Measurements from ENCODE around the gene IGF2R. TPM values are rescaled to one million over a fixed set of nuclear protein-coding genes. Genes with fewer than 3 reads are reported as not detected.
"Not testable (repeated sequence)": the region's sequence is repeated elsewhere in the genome, so short reads cannot be mapped to it uniquely, and the experiment has no call there.

The IGF2R gene
- total RNA-seq, 1 donor from 2014 or later: 247 TPM

GRCh38 chr6:160137130-160137988 is 168.5 kb downstream of the IGF2R start:
- peak overlapping the region; percentile 64 for H3K27ac Mint-ChIP-seq (ENCODE audit: unreplicated experiment)
- H3K4me1 Mint-ChIP-seq (ENCODE audit: low read depth): peaks cover 48% of the 10 kb centered on the region
- no peak for DNase-seq (ENCODE audit: low spot score)
- no peaks in the 10 kb centered on the region for H3K27me3 Mint-ChIP-seq (ENCODE audit: low read depth)
- no peak overlapping the region for H3K4me3 Mint-ChIP-seq (ENCODE audit: unreplicated experiment)
- TF ChIP-seq, protein P1, sequence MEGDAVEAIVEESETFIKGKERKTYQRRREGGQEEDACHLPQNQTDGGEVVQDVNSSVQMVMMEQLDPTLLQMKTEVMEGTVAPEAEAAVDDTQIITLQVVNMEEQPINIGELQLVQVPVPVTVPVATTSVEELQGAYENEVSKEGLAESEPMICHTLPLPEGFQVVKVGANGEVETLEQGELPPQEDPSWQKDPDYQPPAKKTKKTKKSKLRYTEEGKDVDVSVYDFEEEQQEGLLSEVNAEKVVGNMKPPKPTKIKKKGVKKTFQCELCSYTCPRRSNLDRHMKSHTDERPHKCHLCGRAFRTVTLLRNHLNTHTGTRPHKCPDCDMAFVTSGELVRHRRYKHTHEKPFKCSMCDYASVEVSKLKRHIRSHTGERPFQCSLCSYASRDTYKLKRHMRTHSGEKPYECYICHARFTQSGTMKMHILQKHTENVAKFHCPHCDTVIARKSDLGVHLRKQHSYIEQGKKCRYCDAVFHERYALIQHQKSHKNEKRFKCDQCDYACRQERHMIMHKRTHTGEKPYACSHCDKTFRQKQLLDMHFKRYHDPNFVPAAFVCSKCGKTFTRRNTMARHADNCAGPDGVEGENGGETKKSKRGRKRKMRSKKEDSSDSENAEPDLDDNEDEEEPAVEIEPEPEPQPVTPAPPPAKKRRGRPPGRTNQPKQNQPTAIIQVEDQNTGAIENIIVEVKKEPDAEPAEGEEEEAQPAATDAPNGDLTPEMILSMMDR (IDR thresholded peaks at IDR 0.05): no peak
- peaks cover 10% of the 10 kb centered on the region for H3K36me3 Mint-ChIP-seq (ENCODE audit: low read depth)
- peaks cover 5% of the 10 kb centered on the region for H3K9me3 Mint-ChIP-seq (ENCODE audit: low read depth)

- H3K36me3 Mint-ChIP-seq (ENCODE audit: low read depth): peaks cover 9% of the 10 kb centered on the region
- H3K4me1 Mint-ChIP-seq (ENCODE audit: low read depth): peaks cover 43% of the 10 kb centered on the region
- TF ChIP-seq, protein P1 (IDR thresholded peaks at IDR 0.05): peak; percentile 93
- H3K4me3 Mint-ChIP-seq (ENCODE audit: unreplicated experiment): no peak overlapping the region
- H3K27me3 Mint-ChIP-seq (ENCODE audit: low read depth): no peaks in the 10 kb centered on the region
- DNase-seq (ENCODE audit: low spot score): no peak
- H3K27ac Mint-ChIP-seq (ENCODE audit: unreplicated experiment): peak overlapping the region; percentile 90
- peaks cover 5% of the 10 kb centered on the region for H3K9me3 Mint-ChIP-seq (ENCODE audit: low read depth)
Observed at GRCh38 chr6:160137989-160138835, 169.3 kb downstream of the IGF2R start.

DNA sequence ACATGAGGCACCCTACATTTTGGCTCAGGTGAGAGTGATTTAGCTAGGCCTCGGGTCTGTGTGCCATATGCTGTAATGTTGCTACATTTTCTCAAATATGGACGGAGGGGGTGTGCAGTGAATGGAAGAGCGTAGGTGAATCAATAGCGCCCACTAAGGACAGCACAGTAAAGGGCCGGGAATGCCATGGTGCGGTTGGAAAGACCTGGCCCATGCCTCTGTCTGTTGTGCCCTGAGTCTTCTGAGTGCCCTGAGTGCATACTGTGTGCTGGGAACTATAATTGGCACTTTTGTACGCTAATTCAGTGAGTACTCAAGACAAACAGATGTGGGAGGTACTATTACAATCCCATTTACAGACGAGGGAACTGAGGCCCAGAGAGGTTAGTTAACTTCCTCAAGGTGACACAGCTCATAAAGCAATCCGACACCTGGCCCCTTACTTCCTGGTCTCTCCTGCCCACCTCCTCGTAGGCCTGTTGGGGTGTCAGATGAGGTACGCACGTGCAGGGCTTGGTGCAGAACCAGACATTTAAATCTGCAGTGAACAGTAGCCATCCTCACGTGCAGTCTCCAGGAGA is 170.0 kb downstream of the IGF2R start:
- DNase-seq (ENCODE audit: low spot score): no peak
- Mint-ChIP-seq H3K9me3 (ENCODE audit: low read depth) (peaks cover 5% of the 10 kb centered on the region), H3K36me3 (ENCODE audit: low read depth) (peaks cover 8% of the 10 kb centered on the region), H3K27ac (ENCODE audit: unreplicated experiment) (peak overlapping the region; percentile 90), H3K27me3 (ENCODE audit: low read depth) (no peaks in the 10 kb centered on the region), H3K4me3 (ENCODE audit: unreplicated experiment) (no peak overlapping the region), H3K4me1 (ENCODE audit: low read depth) (peaks cover 43% of the 10 kb centered on the region)
- TF ChIP-seq, protein P1 (IDR thresholded peaks at IDR 0.05): no peak

DNA sequence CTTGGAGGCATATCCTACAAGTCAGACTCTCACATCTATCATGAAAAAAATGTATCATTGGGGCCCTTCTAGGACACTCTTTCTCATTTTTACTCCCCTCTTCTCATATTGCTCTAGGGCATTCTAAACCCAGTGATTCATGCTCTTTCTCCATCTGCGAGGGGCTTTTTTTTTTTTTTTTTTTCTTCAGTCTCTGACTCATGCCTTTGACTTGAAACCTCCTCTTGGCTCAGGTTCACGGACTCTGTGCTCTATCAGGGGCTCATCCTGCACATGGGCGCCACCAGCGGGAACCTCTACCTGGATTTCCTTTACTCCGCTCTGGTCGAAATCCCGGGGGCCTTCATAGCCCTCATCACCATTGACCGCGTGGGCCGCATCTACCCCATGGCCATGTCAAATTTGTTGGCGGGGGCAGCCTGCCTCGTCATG is 170.6 kb downstream of the IGF2R start:
- no peak for DNase-seq (ENCODE audit: low spot score)
- peak overlapping the region; percentile 90 for H3K27ac Mint-ChIP-seq (ENCODE audit: unreplicated experiment)
- H3K9me3 Mint-ChIP-seq (ENCODE audit: low read depth): peaks cover 7% of the 10 kb centered on the region
- TF ChIP-seq, protein P1 (IDR thresholded peaks at IDR 0.05): no peak
- H3K27me3 Mint-ChIP-seq (ENCODE audit: low read depth): no peaks in the 10 kb centered on the region
- peaks cover 11% of the 10 kb centered on the region for H3K36me3 Mint-ChIP-seq (ENCODE audit: low read depth)
- H3K4me3 Mint-ChIP-seq (ENCODE audit: unreplicated experiment): peak overlapping the region; percentile 11
- H3K4me1 Mint-ChIP-seq (ENCODE audit: low read depth): peaks cover 43% of the 10 kb centered on the region

DNA sequence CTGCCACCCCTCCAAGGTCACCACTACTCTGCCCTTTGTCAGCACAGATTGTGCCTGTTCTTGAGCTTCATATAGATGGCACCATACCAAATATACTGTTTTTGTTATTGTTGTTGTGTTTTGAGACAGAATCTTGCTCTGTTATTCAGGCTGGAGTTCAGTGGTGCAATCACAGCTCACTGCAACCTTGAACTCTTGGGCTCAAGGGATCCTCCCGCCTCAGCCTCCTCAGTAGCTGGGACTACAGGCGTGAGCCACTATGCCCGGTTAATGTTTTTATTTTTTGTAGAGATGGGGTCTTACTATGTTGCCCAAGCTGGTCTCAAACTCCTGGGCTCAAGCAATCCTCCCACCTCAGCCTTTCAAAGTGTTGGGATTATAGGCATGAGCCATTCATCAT is 171.6 kb downstream of the IGF2R start:
- not testable (repeated sequence) for DNase-seq (ENCODE audit: low spot score); H3K27me3 Mint-ChIP-seq (ENCODE audit: low read depth); H3K4me3 Mint-ChIP-seq (ENCODE audit: unreplicated experiment); H3K9me3 Mint-ChIP-seq (ENCODE audit: low read depth)
- peaks cover 43% of the 10 kb centered on the region for H3K4me1 Mint-ChIP-seq (ENCODE audit: low read depth)
- peaks cover 17% of the 10 kb centered on the region for H3K36me3 Mint-ChIP-seq (ENCODE audit: low read depth)
- peak overlapping the region; percentile 90 for H3K27ac Mint-ChIP-seq (ENCODE audit: unreplicated experiment)

All from chondrocyte (in vitro differentiated cells).